AG04450 (cell line): ENCODE measurements around the gene TAB3. TPM values are rescaled to one million over a fixed set of nuclear protein-coding genes. Genes with fewer than 3 reads are reported as not detected.
A peak's percentile ranks its signal among the peaks of the same experiment; 100 is the strongest.

Source experiments
- CTCF ChIA-PET: fragments of 300-600, 350-600 bp; formaldehyde crosslinking; extraction: SDS; loops from one replicate; lab custom pipeline; 2022; ENCODE audit warnings: antibody characterized with exemption, inconsistent platforms; lab: Charles Lee
- POLR2A ChIA-PET: fragments of 350-600 bp; formaldehyde crosslinking; extraction: SDS; loops from one replicate; lab custom pipeline; 2021; ENCODE audit warnings: antibody characterized with exemption, inconsistent platforms; lab: Yijun Ruan, JAX
- DNase-seq: peaks from one replicate; pipeline ENCODE4 v3.0.0-alpha.2; 2011; ENCODE audit warnings: low read depth, low spot score
- H3K27ac ChIP-seq: one replicate; pipeline ENCODE4 v1.5.1; 2012; ENCODE audit warnings: low read depth, low read length, control low read depth
- H3K27me3 ChIP-seq: one replicate; pipeline ENCODE4 v1.6.0; 2012; ENCODE audit warnings: low read length; ENCODE audit not compliant: control insufficient read depth, insufficient read depth
- H3K4me3 ChIP-seq: 2 replicates; pipeline ENCODE4 v1.5.1; 2011; ENCODE audit warnings: mild to moderate bottlenecking, low read depth, low read length, control low read depth
- H3K9me3 ChIP-seq: 2 replicates; pipeline ENCODE4 v1.5.1; 2012; ENCODE audit warnings: low read length; ENCODE audit not compliant: control insufficient read depth, insufficient read depth
- polyA minus RNA-seq: library from RNA; depleted of rRNA, polyadenylated mRNA; stranded (reverse); fragments of >200 nt; gene quantifications from 2 replicates; pipeline ENCODE4 v1.2.3, GENCODE V29; 2011; rRNA and poly(A)+ RNA removed
- polyA plus RNA-seq: library from polyadenylated mRNA; depleted of rRNA; stranded (reverse); fragments of >200 nt; gene quantifications from 2 replicates; pipeline ENCODE4 v1.2.3, GENCODE V29; 2011; rRNA removed
- TF ChIP-seq, protein P1 (sequence below): IDR thresholded peaks from 2 replicates; pipeline ENCODE4 v1.5.1; 2011; ENCODE audit warnings: low read depth, low read length, control low read depth, inconsistent platforms

TAB3 gene, protein sequence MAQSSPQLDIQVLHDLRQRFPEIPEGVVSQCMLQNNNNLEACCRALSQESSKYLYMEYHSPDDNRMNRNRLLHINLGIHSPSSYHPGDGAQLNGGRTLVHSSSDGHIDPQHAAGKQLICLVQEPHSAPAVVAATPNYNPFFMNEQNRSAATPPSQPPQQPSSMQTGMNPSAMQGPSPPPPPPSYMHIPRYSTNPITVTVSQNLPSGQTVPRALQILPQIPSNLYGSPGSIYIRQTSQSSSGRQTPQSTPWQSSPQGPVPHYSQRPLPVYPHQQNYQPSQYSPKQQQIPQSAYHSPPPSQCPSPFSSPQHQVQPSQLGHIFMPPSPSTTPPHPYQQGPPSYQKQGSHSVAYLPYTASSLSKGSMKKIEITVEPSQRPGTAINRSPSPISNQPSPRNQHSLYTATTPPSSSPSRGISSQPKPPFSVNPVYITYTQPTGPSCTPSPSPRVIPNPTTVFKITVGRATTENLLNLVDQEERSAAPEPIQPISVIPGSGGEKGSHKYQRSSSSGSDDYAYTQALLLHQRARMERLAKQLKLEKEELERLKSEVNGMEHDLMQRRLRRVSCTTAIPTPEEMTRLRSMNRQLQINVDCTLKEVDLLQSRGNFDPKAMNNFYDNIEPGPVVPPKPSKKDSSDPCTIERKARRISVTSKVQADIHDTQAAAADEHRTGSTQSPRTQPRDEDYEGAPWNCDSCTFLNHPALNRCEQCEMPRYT
- polyA plus RNA-seq (11.4 and 14.9 TPM in 2 replicates), polyA minus RNA-seq (11.0 and 18.1 TPM in 2 replicates)

DNA sequence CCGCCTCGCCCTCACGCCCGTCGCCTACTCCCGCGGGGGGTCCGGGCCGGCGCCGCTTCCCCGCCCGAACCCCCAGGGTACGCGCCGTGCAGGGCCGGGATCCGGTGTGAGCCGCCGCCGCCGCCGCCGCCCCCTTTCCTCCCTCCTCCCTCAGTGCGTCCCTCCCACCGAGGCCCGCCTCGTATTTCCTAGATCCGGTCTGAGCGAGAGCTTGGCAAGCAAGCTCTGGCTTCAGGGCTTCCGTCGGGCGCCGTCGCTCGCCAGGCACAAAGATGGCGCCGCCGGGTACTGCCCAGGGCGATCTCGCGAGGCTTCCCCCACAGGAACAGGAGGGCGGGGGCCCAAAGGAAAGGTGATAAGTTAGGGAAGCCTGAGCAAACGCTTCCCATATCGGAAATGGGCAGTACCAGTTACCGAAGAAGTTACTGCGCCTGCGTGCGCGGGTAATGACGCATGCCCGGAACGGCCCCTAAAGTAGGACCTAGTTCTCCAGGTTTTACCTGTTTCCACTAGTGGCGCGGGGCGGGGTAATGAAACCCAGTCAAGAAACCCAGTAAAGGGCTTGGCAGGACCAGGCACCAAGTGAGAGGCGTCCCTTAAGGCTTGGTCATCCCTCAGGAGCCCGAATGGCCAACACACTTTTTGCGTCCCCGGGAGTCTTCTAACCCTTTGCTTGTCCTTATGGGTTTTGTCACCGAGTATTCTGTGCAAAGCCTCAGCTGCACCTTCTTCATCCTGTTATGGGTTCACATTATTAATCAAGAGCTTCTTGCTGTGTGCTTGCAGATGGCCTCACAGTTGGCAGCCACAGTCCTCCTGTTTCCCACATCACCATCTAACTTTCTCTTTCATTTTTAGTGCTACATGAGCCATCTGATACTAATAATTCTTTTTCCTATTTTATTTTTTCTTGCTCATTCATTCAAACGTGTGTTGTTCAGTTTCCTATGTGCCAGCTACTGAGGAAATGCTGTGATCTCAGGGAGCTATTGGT is at the start of gene TAB3:
Gene TAB3, minus strand, starts transcription at position 108 of the 994 bp plus-strand sequence. CDS start 29,666 bp downstream, outside the sequence.
- CTCF ChIA-PET = no interaction called here
- peak within 1 kb of the TSS; percentile 71 for H3K4me3 ChIP-seq
- DNase-seq = peak; percentile 93
- peak within 1 kb of the TSS; percentile 68 for H3K27ac ChIP-seq
- POLR2A ChIA-PET = interaction anchor here (1.1 kb wide), 1 partner anchor 15 kb away, joined by 3 read pairs; no protein-coding TSS in a partner anchor
- TF ChIP-seq, protein P1, sequence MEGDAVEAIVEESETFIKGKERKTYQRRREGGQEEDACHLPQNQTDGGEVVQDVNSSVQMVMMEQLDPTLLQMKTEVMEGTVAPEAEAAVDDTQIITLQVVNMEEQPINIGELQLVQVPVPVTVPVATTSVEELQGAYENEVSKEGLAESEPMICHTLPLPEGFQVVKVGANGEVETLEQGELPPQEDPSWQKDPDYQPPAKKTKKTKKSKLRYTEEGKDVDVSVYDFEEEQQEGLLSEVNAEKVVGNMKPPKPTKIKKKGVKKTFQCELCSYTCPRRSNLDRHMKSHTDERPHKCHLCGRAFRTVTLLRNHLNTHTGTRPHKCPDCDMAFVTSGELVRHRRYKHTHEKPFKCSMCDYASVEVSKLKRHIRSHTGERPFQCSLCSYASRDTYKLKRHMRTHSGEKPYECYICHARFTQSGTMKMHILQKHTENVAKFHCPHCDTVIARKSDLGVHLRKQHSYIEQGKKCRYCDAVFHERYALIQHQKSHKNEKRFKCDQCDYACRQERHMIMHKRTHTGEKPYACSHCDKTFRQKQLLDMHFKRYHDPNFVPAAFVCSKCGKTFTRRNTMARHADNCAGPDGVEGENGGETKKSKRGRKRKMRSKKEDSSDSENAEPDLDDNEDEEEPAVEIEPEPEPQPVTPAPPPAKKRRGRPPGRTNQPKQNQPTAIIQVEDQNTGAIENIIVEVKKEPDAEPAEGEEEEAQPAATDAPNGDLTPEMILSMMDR = no peak
- H3K27me3 ChIP-seq = no peaks in the 10 kb centered on the region
- no peaks in the 10 kb centered on the region for H3K9me3 ChIP-seq

DNA sequence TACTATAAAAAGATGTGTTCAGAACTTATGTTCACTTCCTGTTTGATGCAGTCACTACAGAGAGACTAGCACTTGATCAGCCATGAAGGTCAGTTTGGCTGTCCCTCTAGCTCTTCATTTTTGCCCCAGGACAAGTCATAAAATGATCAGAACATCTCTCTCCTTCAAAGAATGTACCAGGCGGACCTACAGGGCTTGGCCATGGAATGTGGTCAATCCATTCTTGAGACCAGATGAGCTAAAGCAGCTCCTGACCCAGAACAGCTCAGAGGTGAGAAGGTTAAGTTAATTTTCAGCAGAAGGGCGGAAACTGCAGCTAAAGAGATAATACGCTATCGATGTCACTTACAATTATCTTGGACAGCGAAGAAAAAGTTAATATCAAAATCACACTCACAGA is 49.2 kb upstream of the TAB3 start:
- H3K27me3 ChIP-seq = no peaks in the 10 kb centered on the region
- H3K4me3 ChIP-seq = no peak overlapping the region
- CTCF ChIA-PET = no interaction called here
- TF ChIP-seq, protein P1 = no peak
- DNase-seq = no peak
- H3K27ac ChIP-seq = no peak overlapping the region
- no peaks in the 10 kb centered on the region for H3K9me3 ChIP-seq
- POLR2A ChIA-PET = no interaction called here

DNA sequence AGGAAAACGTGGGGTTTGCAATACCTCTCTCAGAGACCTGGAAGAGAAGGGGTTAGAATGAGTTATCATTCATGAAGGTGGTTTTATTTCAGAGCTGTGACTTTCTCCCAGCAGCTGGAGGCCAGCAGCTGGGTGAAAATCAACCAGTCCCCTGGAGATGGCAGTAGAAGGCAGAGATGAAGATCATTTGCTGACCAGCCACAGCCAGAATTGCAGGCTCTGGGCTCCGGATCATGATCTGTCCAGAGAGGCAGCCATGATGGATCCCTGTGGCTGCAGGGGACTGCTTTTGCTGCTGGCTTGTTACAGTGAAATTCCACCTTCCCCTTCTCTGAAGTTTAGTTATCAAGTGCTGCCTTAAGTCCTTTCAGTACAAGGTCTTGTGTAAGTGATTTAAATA is 46.9 kb upstream of the TAB3 start:
- H3K4me3 ChIP-seq = no peak overlapping the region
- TF ChIP-seq, protein P1 = peak; percentile 31
- ChIA-PET POLR2A (no interaction called here), CTCF (interaction anchor here (0.7 to 1.1 kb wide), 2 partner anchors 19 to 201 kb away, joined by 3 read pairs; no protein-coding TSS in a partner anchor)
- no peaks in the 10 kb centered on the region for H3K27me3 ChIP-seq
- no peak for DNase-seq
- H3K9me3 ChIP-seq = no peaks in the 10 kb centered on the region
- H3K27ac ChIP-seq = no peak overlapping the region

DNA sequence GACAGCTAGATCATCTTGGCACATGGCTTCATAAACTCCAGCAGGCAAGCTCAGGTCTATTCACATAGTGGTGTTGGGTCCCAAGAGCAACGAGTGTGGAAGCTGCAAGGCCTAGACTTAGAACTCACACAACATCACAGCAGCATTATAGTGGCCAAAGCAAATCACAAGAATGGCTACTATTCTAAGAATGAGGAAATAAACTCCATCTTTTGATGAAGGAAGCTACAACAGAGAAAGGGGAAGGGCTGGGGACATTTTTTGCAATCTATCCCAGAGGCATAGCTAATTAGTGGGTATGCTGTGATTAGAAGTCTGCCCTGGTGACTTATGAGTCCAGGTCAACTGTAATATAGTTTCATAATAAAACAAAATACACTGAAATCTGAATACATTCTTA is 42.9 kb upstream of the TAB3 start:
- POLR2A ChIA-PET = no interaction called here
- TF ChIP-seq, protein P1 = no peak
- H3K27ac ChIP-seq = no peak overlapping the region
- H3K27me3 ChIP-seq = no peaks in the 10 kb centered on the region
- no peak overlapping the region for H3K4me3 ChIP-seq
- DNase-seq = no peak
- no peaks in the 10 kb centered on the region for H3K9me3 ChIP-seq
- CTCF ChIA-PET = no interaction called here
